ENCODE data around the gene OR8K3.

Gene OR8K3

GRCh38 chr11:56314844-56315243, at the start of gene OR8K3:
TSS of gene OR8K3 (plus strand) at chr11:56315144. CDS start at chr11:56318307, 3,163 bp downstream.
- Mint-ChIP-seq H3K4me1 (no peaks in the 10 kb centered on the region), H3K9me3 (peaks cover 4% of the 10 kb centered on the region), H3K27ac (no peak within 1 kb of the TSS), H3K4me3 (no peak within 1 kb of the TSS), H3K27me3 (no peaks in the 10 kb centered on the region), H3K36me3 (no peaks in the 10 kb centered on the region)

DNA sequence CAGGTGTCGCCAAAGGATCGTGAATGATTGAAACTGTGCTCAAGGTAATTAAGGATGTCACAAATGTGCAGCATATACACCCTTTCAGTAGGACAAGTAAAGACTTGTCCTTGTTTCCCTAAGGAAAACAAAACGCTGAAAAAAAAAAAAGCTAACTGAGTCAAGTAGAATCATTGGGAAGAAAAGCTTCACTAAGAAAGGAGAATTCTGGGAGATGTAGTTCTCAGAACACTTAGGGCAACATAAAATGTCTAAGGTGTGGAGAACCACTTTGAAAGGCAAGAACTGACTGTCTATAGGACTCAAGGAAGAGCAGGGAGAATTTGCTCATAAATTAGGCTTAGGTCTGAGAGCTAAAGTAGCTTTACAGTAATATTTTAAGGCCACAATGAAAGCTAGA, 43.9 kb upstream of the OR8K3 start:
- Mint-ChIP-seq H3K4me3 (no peak overlapping the region), H3K9me3 (peaks cover 15% of the 10 kb centered on the region), H3K27ac (no peak overlapping the region), H3K36me3 (no peaks in the 10 kb centered on the region), H3K27me3 (no peaks in the 10 kb centered on the region), H3K4me1 (no peaks in the 10 kb centered on the region)

DNA sequence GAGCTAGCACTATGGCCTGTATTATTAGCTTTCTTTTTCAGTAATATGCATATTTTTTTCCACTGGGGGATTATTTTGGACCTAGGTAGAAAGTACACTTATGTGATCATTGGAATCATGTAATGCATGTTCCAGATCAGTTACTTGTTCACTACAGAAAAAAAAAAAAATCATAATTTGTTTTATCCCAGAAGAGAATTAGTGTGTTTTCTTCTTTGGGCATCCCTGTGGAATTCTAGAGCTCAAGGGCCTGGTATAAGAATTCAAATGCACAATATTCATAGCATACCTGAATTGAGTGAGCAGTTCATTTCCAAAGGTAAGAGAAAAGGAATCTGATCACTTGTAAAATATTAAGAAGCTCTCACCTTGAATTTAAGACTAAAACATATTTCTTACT, 41.1 kb upstream of the OR8K3 start, which contains the start of gene OR5T1:
TSS of gene OR5T1 (plus strand) at position 301 of the 400 bp plus-strand sequence. CDS start 1,485 bp downstream, outside the sequence.
- Mint-ChIP-seq H3K36me3 (no peaks in the 10 kb centered on the region), H3K27ac (no peak within 1 kb of the TSS), H3K9me3 (peaks cover 6% of the 10 kb centered on the region), H3K4me3 (no peak within 1 kb of the TSS), H3K4me1 (no peaks in the 10 kb centered on the region), H3K27me3 (no peaks in the 10 kb centered on the region)

DNA sequence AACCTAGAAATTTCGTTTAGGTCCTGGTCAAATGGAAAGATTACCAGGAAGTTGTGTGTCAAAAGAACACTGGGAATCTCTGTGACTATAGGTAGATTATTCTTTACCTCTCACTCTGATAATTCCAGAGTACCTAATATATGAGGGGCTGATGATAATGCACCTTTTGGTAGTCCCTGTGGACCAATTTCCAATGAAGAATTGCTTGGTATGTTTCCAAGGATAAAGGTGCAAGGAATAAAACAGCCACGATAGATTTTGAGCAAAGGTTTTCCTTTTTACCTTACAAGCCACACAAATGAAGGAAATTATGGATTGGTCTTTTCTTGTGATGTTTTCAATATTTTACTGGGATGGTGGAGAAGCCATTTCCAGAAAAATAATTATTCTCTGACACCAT, 22.8 kb upstream of the OR8K3 start, which contains the start of gene OR8H1:
TSS of gene OR8H1 (minus strand) at position 101 of the 400 bp plus-strand sequence. CDS start 1,192 bp downstream, outside the sequence.
- H3K4me1 Mint-ChIP-seq, result no peaks in the 10 kb centered on the region
- H3K27ac Mint-ChIP-seq, result no peak within 1 kb of the TSS
- no peaks in the 10 kb centered on the region for H3K27me3 Mint-ChIP-seq
- peaks cover 22% of the 10 kb centered on the region for H3K9me3 Mint-ChIP-seq
- no peaks in the 10 kb centered on the region for H3K36me3 Mint-ChIP-seq
- H3K4me3 Mint-ChIP-seq, result no peak within 1 kb of the TSS

DNA sequence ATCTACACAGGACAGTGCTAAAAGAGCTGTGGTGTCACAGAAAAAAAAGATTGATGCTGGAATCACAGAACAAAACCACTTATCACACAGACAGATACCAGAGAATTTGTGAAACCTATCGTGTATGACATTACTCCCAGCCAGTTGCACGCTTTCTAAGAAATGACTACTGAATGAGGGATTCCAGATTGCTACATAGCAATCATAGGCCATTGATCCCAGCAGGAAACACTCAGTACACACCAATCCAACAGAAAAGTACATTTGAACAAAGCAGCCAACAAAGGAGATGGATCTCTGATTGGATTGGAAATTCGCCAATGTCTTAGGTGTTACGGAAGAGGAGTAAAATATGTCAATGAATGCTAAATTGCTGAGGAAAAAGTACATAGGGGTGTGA, 18.0 kb upstream of the OR8K3 start:
- Mint-ChIP-seq H3K27me3 (no peaks in the 10 kb centered on the region), H3K36me3 (no peaks in the 10 kb centered on the region), H3K27ac (no peak overlapping the region), H3K9me3 (peaks cover 12% of the 10 kb centered on the region), H3K4me1 (no peaks in the 10 kb centered on the region), H3K4me3 (no peak overlapping the region)

DNA sequence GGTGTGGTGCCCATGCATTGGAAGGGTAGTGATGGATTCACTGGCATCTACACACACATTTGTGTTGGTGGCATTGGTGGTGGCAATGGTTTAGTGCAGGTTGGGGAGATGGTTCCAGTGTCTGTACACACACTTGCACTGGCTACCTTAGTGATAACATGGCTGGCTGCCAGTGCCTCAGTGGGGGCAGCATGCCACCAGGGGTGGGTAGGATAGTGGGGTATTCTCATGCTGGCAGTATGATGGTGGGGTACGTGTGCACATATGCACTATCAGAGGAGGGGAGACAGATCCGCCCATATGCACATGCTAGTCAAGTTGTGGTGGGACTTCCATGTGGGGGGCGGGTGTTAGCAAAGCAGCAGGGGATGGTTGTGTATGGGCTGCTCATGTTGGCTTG, 7.1 kb upstream of the OR8K3 start:
- no peak overlapping the region for H3K27ac Mint-ChIP-seq
- H3K4me3 Mint-ChIP-seq, result no peak overlapping the region
- H3K27me3 Mint-ChIP-seq, result no peaks in the 10 kb centered on the region
- peaks cover 25% of the 10 kb centered on the region for H3K9me3 Mint-ChIP-seq
- H3K36me3 Mint-ChIP-seq, result no peaks in the 10 kb centered on the region
- no peaks in the 10 kb centered on the region for H3K4me1 Mint-ChIP-seq

- Mint-ChIP-seq H3K27me3 (no peaks in the 10 kb centered on the region), H3K4me1 (no peaks in the 10 kb centered on the region), H3K27ac (no peak overlapping the region)
These were observed 17.0 kb downstream of the OR8K3 start for GRCh38 chr11:56331861-56332491.

GRCh38 chr11:56333156-56333555, 18.2 kb downstream of the OR8K3 start:
- H3K9me3 Mint-ChIP-seq, result no peaks in the 10 kb centered on the region
- H3K27ac Mint-ChIP-seq, result no peak overlapping the region
- H3K4me1 Mint-ChIP-seq, result no peaks in the 10 kb centered on the region
- no peaks in the 10 kb centered on the region for H3K27me3 Mint-ChIP-seq
- no peaks in the 10 kb centered on the region for H3K36me3 Mint-ChIP-seq
- H3K4me3 Mint-ChIP-seq, result no peak overlapping the region

More at GRCh38 chr11:56331861-56332491, 17.0 kb downstream of the OR8K3 start:
- Mint-ChIP-seq H3K4me3 (no peak overlapping the region), H3K9me3 (no peaks in the 10 kb centered on the region), H3K36me3 (no peaks in the 10 kb centered on the region)

GRCh38 chr11:56340289-56340688, 25.3 kb downstream of the OR8K3 start:
- Mint-ChIP-seq H3K9me3 (peaks cover 7% of the 10 kb centered on the region), H3K27ac (no peak overlapping the region), H3K4me3 (no peak overlapping the region), H3K27me3 (no peaks in the 10 kb centered on the region), H3K4me1 (no peaks in the 10 kb centered on the region), H3K36me3 (no peaks in the 10 kb centered on the region)

GRCh38 chr11:56345739-56346138, 30.8 kb downstream of the OR8K3 start, which contains the start of gene OR8K1:
TSS of gene OR8K1 (plus strand) at chr11:56346039. CDS start at chr11:56346039, 0 bp downstream.
- no peak within 1 kb of the TSS for H3K27ac Mint-ChIP-seq
- no peaks in the 10 kb centered on the region for H3K27me3 Mint-ChIP-seq
- H3K4me1 Mint-ChIP-seq, result no peaks in the 10 kb centered on the region
- no peaks in the 10 kb centered on the region for H3K36me3 Mint-ChIP-seq
- peaks cover 7% of the 10 kb centered on the region for H3K9me3 Mint-ChIP-seq
- H3K4me3 Mint-ChIP-seq, result no peak within 1 kb of the TSS

DNA sequence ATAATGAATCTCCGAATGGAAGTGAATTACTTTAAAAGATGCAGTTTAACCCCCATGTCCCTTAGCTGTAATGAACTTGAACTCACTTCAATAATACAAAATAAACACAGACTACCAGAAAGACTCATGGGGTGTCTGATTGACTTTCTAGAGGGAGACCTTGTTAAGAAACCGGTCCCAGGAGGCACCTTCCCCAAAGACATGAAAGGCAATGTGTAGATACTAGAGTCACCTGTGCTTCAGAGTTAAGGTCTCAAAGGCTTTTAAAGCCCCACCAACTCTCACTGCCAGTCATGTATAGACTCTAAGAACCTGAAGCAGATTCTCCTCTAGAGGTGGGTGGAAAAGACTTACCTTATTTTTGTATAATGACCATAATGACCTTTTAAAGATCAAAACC, 39.0 kb downstream of the OR8K3 start, which contains the start of gene OR8J1:
TSS of gene OR8J1 (plus strand) at position 301 of the 400 bp plus-strand sequence. CDS start 5,956 bp downstream, outside the sequence.
- Mint-ChIP-seq H3K9me3 (peaks cover 6% of the 10 kb centered on the region), H3K4me3 (no peak within 1 kb of the TSS), H3K27ac (no peak within 1 kb of the TSS), H3K27me3 (no peaks in the 10 kb centered on the region), H3K36me3 (no peaks in the 10 kb centered on the region), H3K4me1 (no peaks in the 10 kb centered on the region)

Measured in activated naive CD4-positive, alpha-beta T cell treated with anti-CD3 and anti-CD28 coated beads, Interleukin-2, amount 50 U/mL, for 24 hours (primary cell).